Measurements from ENCODE around the gene RNF145. TPM values are rescaled to one million over a fixed set of nuclear protein-coding genes. Genes with fewer than 3 reads are reported as not detected.
A peak's percentile ranks its signal among the peaks of the same experiment; 100 is the strongest.

The RNF145 gene
- total RNA-seq, 1 donor from 2014 or later = 67.8 TPM

- Histone ChIP-seq H3K4me3 (no peak overlapping the region), H3K9me3 (no peaks in the 10 kb centered on the region), H3K36me3 (no peaks in the 10 kb centered on the region), H3K27me3 (no peaks in the 10 kb centered on the region), H3K27ac (no peak overlapping the region), H3K4me1 (no peaks in the 10 kb centered on the region)
- no peak for TF ChIP-seq CTCF (IDR thresholded peaks at IDR 0.05)
- no peak for TF ChIP-seq POLR2A (IDR thresholded peaks at IDR 0.05)
- no peak for TF ChIP-seq POLR2AphosphoS5 (IDR thresholded peaks at IDR 0.05; ENCODE audit: insufficient read depth in 1 of 2, low read depth in 1 of 2)
- no peak for DNase-seq (ENCODE audit: extremely low spot score in 2 of 2)
- intact Hi-C loops (cut with DNase I) = loop anchor here (10.0 kb wide), 1 partner anchor 1065 kb away; no protein-coding TSS in a partner anchor
Measured at GRCh38 chr5:159139802-159140201, 69.6 kb downstream of the RNF145 start.

- peaks cover 9% of the 10 kb centered on the region for H3K4me1 ChIP-seq
- no peak overlapping the region for H3K27ac ChIP-seq
- no peak for TF ChIP-seq POLR2AphosphoS5 (IDR thresholded peaks at IDR 0.05; ENCODE audit: insufficient read depth in 1 of 2, low read depth in 1 of 2)
- no peak for TF ChIP-seq CTCF (IDR thresholded peaks at IDR 0.05)
- TF ChIP-seq POLR2A (IDR thresholded peaks at IDR 0.05) = no peak
- intact Hi-C loops (cut with DNase I) = loop anchor here (10.0 kb wide), 1 partner anchor 1061 kb away; no protein-coding TSS in a partner anchor
- H3K4me3 ChIP-seq = no peak overlapping the region
- no peaks in the 10 kb centered on the region for H3K27me3 ChIP-seq
- H3K36me3 ChIP-seq = no peaks in the 10 kb centered on the region
- DNase-seq (ENCODE audit: extremely low spot score in 2 of 2) = no peak
- no peaks in the 10 kb centered on the region for H3K9me3 ChIP-seq
Measured at GRCh38 chr5:159135896-159136531, 73.3 kb downstream of the RNF145 start.

DNA sequence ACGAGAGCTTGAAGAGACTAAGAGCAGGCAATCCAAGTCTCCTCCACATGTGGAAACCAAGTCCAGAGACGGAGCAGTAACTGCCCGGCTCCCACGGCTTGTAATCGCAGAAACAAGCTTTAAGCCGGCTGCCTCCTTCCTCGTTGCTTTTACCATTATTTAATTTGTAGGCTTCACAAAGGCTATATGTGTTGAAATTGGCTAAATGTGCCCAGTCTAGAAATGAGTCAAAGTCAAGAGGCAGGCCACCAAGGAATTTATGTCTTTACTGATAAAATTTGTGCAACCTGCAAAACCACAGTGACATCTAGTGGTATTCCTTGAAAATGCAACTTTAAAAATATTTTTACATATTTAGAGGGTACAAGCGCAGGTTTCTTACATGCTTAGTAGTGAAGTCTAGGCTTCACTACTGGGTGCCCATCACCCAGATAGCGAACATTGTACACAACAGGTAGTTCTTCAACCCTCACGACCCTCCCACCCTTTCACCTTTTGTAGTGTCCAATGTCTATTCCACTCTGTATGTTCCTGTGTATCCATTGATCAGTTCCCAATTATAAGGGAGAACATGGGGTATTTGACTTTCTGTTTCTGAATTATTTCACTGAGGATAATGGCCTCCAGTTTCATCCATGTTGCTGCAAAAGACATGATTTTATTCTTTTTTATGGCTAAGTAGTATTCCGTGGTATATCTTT lies 76.2 kb downstream of the RNF145 start:
- H3K27ac ChIP-seq = peak overlapping the region; percentile 12
- H3K4me3 ChIP-seq = peak overlapping the region in 1 of 2 donors; percentile 3
- TF ChIP-seq POLR2A (IDR thresholded peaks at IDR 0.05) = no peak
- TF ChIP-seq POLR2AphosphoS5 (IDR thresholded peaks at IDR 0.05; ENCODE audit: insufficient read depth in 1 of 2, low read depth in 1 of 2) = peak in 1 of 2 donors; percentile 29
- peak; percentile 57 to 78 (median 70) for TF ChIP-seq CTCF (IDR thresholded peaks at IDR 0.05)
- no peaks in the 10 kb centered on the region for H3K9me3 ChIP-seq
- H3K4me1 ChIP-seq = peaks cover 9% of the 10 kb centered on the region
- no peaks in the 10 kb centered on the region for H3K27me3 ChIP-seq
- no peaks in the 10 kb centered on the region for H3K36me3 ChIP-seq
- intact Hi-C loops (cut with DNase I) = loop anchor here (10.0 kb wide), 1 partner anchor 1058 kb away; no protein-coding TSS in a partner anchor
- DNase-seq (ENCODE audit: extremely low spot score in 2 of 2) = no peak

- H3K36me3 ChIP-seq = no peaks in the 10 kb centered on the region
- no peak for TF ChIP-seq POLR2A (IDR thresholded peaks at IDR 0.05)
- no peak for TF ChIP-seq CTCF (IDR thresholded peaks at IDR 0.05)
- no peak for TF ChIP-seq POLR2AphosphoS5 (IDR thresholded peaks at IDR 0.05; ENCODE audit: insufficient read depth in 1 of 2, low read depth in 1 of 2)
- intact Hi-C loops (cut with DNase I) = loop anchor here (10.0 kb wide), 1 partner anchor 1058 kb away; no protein-coding TSS in a partner anchor
- no peaks in the 10 kb centered on the region for H3K9me3 ChIP-seq
- no peaks in the 10 kb centered on the region for H3K27me3 ChIP-seq
- peak overlapping the region; percentile 12 for H3K27ac ChIP-seq
- H3K4me3 ChIP-seq = peak overlapping the region in 1 of 2 donors; percentile 3
- no peak for DNase-seq (ENCODE audit: extremely low spot score in 2 of 2)
- peaks cover 9% of the 10 kb centered on the region for H3K4me1 ChIP-seq
Measured at GRCh38 chr5:159132429-159133040, 76.8 kb downstream of the RNF145 start.
